ENCODE measurements around the gene ATP8B4.

The ATP8B4 gene

DNA sequence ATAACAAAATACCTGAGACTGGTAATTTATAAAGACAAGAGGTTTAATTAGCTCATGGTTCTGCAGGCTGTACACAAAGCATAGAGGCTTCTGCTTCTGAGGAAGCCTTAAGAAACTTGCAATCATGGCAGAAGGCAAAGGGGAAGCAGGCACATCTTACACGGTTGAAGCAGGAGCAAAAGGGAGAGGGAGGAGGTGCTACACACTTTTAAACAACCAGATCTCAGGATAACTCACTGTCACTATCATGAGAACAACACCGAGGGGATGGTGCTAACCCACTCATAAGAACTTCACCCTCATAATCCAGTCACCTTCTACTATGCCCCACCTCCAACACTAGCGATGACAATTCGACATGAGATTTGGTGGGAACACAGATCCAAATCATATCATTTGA, 54.4 kb downstream of the ATP8B4 start:
- no peak for DNase-seq (ENCODE audit: low spot score)

DNA sequence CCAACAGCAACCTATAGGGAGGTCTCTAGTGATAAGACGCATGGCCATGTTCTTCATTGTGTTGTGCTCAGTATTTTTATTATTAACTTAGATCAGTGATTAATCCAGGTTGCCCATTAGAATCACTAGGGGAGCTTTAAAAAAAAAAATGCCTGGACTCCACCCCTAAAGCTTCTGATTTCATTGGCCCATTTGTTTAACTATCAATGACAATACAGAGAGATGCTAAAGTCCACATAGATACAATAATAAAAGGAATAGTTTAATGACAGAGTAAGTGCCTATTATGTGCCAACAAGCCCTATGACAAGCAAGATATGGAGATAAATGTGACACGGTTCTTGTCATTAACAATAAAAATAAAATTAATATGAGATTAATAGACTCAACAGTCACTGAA, 55.8 kb downstream of the ATP8B4 start:
- DNase-seq (ENCODE audit: low spot score): no peak

DNA sequence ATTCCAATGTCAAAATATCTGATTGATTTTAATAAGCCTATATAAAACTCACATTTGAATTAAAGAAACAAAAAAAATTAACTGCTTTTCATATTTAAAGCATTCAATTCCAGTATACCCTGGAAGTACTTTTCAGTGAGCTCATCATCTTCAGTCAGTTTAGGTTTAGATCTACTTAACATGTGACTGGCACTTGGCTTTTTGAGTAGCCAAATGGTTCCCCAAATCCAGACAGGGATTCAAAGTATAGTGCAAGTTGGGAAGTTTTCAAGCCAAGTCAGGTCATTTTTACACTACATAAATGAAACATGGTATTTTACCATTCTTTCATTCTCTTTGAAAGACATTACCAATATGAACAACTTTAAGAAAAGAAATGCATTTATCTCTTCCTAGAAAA, 57.5 kb downstream of the ATP8B4 start:
- no peak for DNase-seq (ENCODE audit: low spot score)

DNA sequence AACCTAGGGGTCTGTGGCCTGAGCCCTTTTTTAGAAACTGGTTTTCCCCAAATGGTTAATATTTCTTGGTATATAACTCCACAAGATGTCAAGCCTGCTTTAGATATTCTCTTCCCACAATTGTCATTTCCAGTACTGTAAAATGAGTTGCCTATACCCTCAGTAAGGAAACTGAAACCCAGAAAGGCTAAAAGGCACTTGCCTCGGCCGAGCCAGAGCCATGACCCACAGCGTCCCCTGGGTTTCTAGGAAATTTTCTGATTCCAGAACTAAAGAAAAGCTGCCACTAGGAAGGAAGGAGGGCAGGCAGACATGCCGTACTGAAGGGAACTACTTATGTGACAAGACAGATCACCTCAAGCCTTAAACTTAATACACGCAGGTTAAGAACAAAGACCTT, 59.1 kb downstream of the ATP8B4 start:
- no peak for DNase-seq (ENCODE audit: low spot score)

DNA sequence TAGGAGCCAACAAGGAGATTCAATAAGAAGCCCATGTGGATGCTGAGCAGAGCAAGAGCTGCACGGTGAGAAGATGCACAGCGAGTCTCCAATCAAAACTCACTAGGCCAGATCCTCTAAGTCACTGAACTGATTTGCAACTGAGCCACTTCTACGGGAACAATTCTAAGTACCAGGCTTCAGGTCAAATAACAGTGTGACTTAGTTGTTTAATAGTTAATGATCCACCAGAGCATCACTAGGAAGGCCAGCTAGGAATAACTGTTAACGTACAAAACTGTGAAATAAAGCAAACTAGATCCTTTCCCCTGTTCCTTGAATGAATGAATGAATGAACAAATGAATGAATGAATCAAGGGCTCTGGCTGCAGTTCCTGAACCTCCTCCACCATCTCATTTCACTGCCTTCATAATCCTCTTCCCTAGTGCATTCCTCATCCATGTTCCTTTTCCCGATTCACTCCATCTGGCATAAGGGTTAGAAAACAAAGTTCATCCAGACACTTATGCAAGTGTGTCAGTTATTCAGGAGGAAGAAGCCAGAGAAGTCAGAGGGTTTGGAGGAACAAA, 59.7 kb downstream of the ATP8B4 start:
- DNase-seq (ENCODE audit: low spot score): no peak

DNA sequence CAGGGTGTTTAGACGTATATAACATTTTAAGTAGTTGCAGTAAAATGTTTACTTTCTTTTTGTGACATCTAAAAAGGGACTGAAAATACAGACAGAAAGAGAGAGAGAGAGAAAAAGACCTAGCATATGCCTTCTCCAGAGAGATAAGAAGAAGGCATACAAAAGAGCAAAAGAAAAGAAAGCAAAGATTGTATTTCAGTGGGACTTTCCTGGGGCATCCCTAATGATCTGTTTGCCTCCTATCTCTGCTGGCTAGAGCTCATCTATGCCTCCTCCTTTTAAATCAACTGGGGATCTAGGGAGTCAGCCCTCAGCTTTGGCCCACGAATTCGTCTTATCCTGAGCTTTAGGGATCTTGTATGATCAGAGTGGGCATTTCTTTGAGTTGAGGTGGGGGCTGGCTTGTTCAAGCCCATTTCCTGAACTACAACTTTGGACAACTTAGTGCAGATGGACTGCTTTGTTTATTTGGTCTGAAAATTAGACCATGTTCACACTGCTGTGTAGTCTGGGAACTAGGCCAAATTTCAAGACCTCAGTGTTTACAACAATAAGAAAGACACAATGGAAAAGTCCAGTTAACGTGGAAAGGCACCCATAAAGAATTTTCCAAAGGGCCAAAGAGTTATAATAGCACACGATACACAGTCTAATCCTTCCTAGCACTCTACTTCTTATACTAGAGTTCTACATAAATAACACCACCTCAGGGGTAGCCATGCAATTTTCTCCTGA, 61.0 kb downstream of the ATP8B4 start:
- peak; percentile 12 for DNase-seq (ENCODE audit: low spot score)

DNA sequence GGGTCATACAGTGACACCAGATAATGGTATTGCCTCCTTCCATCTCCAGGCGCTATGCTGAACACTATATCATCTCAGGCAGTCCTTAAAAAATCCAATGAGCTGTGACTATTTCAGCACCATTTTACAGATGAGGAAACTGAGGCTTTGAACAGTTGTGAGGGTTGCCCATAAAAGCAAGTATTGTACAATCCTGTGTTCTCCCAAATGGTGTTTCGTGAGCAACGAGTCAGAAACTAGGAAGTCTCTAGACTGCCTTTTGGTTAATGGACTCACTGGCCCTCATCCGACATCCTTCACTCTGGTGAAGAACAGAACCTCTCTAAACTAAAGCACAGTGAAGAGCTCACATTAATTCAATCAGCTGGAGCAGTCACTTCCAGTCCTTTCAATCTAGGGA, 61.8 kb downstream of the ATP8B4 start:
- DNase-seq (ENCODE audit: low spot score): no peak

DNA sequence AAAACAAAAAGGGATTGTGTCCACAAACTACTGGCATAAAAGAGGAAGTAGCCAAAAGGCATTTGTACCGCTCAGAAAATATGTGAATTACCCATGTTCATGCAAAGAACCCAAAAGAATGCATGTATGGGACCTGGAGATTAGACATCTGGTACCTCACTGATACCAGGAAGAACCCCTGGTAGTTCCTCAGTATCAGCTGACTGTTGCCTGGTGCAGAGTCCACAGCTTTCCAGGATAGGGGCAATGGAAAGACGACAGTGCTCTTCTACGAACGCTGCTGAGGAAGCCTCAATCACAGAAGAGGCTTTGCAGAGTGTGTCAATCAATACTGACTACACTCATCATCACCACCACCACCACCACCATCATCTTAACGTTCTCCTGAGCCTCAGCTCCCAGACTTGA, 63.3 kb downstream of the ATP8B4 start:
- no peak for DNase-seq (ENCODE audit: low spot score)

DNA sequence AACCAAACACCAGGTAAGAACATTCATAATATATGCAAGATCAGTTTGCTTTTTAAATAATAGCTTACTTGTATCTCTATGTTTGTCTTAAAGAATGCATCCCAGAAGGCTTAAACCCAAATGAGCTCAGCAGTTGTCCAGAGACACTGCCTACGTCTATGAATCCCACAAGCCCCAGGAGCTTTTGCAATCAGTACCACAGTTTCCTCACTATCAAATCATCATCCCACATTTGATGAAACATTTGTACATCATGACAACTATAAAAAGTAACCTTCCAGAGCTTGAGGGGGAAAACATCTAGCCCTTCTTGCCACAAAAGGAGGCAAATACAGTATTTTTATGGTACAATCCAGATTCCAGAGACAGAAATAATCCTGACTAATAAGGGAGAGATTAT, 63.7 kb downstream of the ATP8B4 start:
- DNase-seq (ENCODE audit: low spot score): no peak

DNA sequence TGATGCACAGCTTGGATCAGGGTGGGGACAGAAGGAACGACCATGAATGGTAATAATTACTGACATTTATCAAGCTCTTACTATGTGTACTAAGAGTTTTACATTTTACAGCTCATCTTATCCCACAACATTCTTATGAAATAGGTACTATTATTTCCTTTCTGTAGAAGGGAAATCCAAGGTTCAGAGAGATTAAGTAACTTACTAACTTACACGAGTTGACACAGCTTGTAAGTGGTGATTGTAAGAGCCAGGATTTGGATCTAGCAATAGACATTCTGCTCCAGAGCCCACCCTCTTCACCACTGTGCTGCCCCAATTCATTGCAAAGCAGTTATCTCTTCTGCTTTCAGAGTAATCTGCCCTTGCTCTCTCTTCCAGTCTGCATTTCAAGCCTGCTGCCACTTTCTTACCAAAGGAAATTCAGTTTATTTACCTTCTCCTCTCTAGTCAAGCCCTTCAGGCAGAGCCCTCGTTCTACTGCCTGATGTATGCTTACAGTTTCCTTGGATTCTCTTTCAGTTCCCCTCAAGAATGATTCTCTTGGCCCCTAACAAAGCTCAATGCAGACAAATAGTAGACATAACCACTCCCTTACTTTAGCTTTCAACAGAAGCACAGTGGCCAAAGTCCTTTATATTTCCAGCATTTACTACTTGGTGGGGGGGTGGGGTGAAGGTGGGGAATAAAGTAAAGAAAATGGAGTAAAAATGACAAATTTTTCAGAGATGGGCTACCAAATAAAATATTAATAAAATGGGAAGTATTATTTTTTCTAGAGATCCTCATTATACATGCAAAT, 65.8 kb downstream of the ATP8B4 start:
- DNase-seq (ENCODE audit: low spot score): no peak

DNA sequence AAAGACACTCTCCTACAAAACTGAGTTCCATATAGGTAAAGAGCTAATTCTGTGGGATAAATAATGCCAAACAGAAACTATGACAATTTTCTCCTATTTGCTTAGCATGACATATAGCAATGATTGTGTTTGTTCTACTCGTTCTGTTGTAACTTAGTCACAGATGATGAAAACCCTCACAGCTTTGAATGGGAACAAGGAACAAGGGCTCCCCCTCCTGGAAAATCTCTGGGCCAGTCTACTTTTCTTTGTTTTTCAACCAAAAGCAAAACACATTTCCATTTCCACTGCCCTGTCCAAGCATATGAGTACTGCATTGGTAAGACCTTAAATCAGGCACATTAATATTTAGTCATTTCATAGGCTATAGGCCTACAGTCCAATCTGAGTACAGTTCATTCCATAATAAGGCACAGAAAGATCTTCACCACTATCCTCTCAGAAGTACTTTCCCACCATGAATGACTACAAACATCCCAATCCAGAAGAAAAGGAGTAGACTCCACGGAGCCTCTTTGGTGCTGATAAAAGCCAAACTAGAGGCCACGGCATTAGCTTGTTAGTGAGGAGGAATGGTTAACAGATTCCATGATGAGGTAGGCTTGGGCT, 67.1 kb downstream of the ATP8B4 start:
- DNase-seq (ENCODE audit: low spot score): peak; percentile 45

DNA sequence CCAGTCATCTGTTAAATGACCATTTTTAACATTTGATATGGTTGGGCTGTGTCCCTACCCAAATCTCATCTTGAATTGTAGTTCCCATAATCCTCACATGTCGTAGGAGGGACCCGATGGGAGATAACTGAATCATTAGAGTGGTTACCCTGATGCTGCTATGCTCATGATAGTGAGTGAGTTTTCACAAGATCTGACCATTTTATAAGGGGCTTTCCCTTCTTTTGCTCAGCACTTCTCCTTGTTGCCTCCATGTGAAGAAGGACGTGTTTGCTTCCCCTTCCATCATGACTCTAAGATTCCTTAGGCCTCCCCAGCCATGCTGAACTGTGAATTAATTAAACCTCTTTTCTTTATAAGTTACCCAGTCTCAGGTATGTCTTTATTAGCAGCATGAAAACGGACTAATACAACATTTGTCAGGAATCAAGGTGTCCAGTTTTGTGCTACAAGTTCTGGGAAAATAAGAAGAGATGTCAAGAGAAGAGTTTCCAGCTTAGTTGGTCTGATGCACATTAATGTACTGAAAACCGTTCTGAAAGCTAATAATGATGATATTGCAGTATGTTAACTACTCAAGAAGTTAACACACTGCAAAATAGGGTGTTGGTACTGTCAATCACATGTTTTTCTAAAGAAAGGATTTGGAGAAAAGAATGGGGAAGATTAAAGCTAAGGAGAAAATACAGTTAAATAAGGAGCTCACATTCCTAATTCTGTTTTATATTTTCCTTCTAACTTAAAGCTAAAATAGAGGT, 67.9 kb downstream of the ATP8B4 start:
- no peak for DNase-seq (ENCODE audit: low spot score)

DNA sequence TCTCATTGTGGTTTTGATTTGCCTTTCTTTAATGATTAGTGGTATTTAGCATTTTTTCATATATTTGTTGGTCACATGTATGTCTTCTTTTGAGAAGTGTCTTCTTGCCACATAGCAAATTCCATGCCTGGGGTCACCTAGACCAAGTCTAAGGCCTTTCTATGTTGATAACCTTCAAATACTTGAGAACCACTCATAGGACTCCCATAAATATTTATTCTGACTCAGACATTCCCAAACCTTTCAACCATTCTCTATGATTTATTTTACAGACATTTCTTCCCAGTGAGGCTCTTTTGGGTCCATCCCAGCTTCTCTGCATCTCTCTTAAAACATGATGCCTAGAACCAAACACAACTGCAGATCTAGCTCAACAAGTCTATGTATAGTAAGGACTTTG, 69.2 kb downstream of the ATP8B4 start:
- no peak for DNase-seq (ENCODE audit: low spot score)

DNA sequence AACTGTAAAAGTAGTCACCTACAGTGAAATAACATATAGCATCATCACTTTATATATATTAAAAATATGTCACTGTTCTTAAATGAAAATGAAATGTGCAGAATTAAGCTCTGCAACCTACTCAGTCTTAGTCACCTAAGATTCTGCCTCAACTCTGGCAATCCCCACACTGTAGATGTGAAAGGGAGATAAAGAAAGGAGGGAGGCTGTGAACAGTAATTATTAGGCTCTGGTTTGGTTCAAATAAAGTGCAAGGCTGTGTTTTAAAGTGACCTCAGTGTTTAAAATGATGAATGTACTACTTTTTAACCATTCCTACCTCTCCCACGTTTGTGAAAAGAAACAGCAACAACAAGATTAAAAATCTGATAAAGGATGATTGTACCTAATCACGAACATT, 72.2 kb downstream of the ATP8B4 start:
- DNase-seq (ENCODE audit: low spot score): no peak

DNA sequence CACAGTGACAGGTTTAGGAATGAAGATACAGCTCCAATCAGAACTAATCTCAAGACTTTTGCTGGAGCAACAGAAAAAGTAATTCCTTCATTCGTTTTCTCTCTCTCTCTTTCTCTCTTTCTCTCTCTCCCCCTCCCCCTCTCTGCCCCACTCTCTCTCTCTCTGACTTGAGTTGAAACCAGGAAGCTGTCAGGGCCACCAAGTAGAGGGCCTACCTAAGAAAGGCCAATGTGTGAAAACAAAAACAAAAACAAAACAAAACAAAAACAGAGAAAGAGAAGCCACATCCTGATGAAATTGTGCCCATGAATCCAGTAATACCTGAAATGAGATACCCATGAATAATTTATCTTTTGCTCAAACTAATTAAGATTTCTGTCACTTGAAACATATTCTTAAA, 72.9 kb downstream of the ATP8B4 start:
- DNase-seq (ENCODE audit: low spot score): no peak

DNA sequence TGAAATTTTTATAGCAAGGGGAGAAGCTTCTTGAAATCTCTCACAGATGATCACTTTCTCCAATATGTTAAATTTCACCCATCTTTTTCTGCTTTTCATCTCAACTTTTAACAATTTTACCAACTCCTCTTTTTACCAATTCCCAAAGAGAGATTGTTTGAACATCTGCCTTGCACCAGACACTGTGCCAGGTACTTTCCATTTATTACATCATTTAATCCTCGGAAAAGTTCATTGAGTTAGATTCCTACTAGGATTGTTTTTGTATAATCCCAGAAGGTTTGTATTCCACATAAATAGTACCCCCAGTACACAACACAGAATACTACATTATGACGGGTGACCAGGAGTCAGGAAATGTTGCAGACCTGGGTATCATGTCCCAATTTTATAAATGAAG, 74.1 kb downstream of the ATP8B4 start:
- DNase-seq (ENCODE audit: low spot score): no peak

DNA sequence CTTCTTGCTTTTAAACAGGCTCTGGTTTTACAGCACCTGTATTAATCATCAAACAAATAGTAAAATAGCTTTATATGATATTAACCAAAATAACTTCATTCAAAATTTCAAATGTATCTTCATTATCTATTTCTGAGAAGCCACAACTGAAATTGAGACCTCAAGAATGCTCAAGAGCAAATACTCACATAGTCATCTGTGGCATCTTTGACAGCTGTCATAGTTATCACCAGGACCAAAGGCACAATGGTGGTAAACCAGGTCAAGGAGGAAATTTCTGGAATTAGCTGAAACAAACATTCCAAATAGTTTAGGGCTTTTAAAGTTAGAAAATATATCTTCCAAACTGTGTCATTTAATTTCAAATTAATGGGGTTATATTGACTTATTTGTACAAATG, 74.6 kb downstream of the ATP8B4 start:
- DNase-seq (ENCODE audit: low spot score): no peak

DNA sequence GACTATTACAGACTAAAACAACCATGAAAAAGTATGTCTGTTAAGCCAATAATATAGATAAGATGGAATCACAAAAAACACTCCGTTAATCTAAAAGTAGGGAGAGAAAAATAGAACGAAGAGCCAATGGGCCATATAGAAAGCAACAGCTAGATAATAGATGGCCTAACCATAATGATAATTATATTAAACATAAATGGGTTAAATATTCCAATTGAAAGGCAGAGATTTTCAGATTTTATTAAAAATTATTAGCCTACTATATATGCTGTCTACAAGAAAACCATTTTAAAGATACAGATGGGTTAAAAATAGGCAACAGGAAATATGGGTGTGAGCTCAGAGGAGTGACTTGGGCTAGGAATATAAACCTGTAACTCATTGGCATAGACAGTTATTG, 76.3 kb downstream of the ATP8B4 start:
- no peak for DNase-seq (ENCODE audit: low spot score)

DNA sequence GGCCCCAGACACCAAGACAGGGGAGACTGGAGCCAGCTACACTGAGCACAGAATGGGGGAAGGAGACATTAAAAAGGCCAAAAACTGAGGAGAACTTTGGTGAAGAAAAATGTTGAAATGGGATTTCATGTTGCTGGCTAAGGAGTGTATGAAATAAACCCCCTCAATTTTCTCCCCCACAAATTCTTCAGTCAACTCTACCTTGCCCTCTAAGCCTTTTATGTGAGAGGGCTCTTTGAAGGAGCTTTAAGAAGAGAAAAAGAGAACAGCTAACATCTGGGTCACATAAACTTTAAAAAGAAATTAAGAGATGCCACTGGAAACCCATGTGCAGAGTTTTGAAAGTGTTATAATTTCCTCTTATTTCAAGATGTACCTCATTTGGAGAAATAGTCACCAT, 88.6 kb downstream of the ATP8B4 start:
- no peak for DNase-seq (ENCODE audit: low spot score)

DNA sequence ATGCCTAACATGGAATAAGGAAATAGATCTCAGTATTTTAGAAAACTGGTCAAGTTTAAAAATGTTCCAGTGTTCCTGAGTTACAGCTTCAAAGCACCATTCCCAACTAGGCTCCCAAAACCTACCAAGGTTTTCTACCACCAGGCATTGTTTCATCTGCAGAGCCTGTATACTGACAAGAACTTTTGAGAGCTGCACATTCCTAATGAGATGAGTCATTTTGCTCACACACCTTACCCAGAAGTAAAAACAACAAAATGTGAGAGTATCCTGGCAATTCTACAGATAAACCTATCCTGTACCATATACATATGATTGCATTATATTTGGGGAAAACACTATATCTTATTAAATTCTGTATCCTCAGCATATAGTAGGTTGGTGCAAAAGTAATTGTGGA, 90.7 kb downstream of the ATP8B4 start:
- no peak for DNase-seq (ENCODE audit: low spot score)

DNA sequence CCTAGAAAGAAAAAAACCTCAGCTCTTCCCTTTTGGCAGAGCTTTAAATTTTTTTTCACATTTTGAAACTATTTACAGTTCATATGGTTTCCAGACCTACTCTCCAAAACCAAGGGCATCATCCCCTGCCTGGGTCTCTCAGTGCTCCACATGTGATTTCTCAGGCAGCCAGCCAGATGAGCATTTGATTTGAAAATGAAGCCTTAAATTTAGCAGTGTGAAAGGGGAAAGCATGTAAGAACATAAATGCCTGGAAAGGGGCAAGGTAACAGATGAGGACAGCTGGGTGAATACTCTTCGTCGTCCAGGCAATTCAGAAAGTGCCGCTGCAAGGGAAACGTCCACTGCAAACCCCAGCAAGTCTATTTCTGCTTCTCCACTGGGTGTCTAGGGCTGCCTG, 94.8 kb downstream of the ATP8B4 start:
- DNase-seq (ENCODE audit: low spot score): no peak

DNA sequence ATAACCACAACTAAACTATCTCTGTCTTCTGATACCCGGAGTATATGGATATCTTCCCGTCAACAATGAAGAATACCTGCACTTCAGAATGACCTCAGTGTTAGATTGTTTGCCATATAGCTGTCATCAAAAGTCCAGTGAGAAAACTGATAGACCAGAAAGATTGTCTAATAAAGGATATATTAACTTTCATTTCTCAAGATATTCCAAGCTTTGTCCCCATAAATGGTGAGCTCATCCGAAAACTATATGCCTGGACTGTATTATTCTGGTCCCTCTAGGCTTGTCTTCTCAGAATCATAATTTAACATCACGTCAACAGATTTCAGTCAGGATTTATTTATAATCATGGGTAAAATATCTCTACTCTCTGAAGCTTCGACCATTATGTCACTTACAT, 100.5 kb downstream of the ATP8B4 start:
- DNase-seq (ENCODE audit: low spot score): no peak

All from cerebellar cortex (tissue), 1 donor.